DMS53 treated with DMSO at 0.1 percent for 48 hours (cell line): Measurements from ENCODE around the gene IGFL4.
A peak's percentile ranks its signal among the peaks of the same experiment; 100 is the strongest.

Experiments
- DNase-seq: peaks from one replicate; lab custom pipeline; 2025; ENCODE audit not compliant: unreplicated experiment; lab: John Stamatoyannopoulos, UW

IGFL4 gene

GRCh38 chr19:46022061-46022430, 18.8 kb downstream of the IGFL4 start:
- DNase-seq: no peak

GRCh38 chr19:46021531-46022041, 19.2 kb downstream of the IGFL4 start:
- DNase-seq: no peak

GRCh38 chr19:46020819-46021125, 20.0 kb downstream of the IGFL4 start:
- no peak for DNase-seq

GRCh38 chr19:46019270-46019669, 21.5 kb downstream of the IGFL4 start:
- DNase-seq: no peak

- no peak for DNase-seq
These were observed 22.0 kb downstream of the IGFL4 start for GRCh38 chr19:46018729-46019251.

- no peak for DNase-seq
These were observed 22.7 kb downstream of the IGFL4 start for GRCh38 chr19:46017874-46018675.

GRCh38 chr19:46017095-46017429, 23.7 kb downstream of the IGFL4 start:
- no peak for DNase-seq

GRCh38 chr19:46016426-46017094, 24.2 kb downstream of the IGFL4 start:
- peak; percentile 42 for DNase-seq

GRCh38 chr19:46015687-46016425, 24.9 kb downstream of the IGFL4 start:
- peak; percentile 31 for DNase-seq

GRCh38 chr19:46014941-46015686, 25.7 kb downstream of the IGFL4 start:
- peak; percentile 70 for DNase-seq

- DNase-seq: no peak
These were observed 26.3 kb downstream of the IGFL4 start for GRCh38 chr19:46014534-46014933.

- DNase-seq: peak; percentile 47
These were observed 31.0 kb downstream of the IGFL4 start for GRCh38 chr19:46009530-46010510.

GRCh38 chr19:46006411-46006810, 34.4 kb downstream of the IGFL4 start:
- no peak for DNase-seq

GRCh38 chr19:46002678-46003275, 38.0 kb downstream of the IGFL4 start:
- no peak for DNase-seq

GRCh38 chr19:46000491-46001246, 40.1 kb downstream of the IGFL4 start:
- no peak for DNase-seq

- no peak for DNase-seq
These were observed 41.1 kb downstream of the IGFL4 start for GRCh38 chr19:45999653-46000121.

- no peak for DNase-seq
These were observed 42.0 kb downstream of the IGFL4 start for GRCh38 chr19:45998834-45999233.

GRCh38 chr19:45996933-45997332, 43.9 kb downstream of the IGFL4 start:
- no peak for DNase-seq
